ENCODE measurements around the gene FOXL2NB. TPM values are rescaled to one million over a fixed set of nuclear protein-coding genes. Genes with fewer than 3 reads are reported as not detected.

The FOXL2NB gene
- not detected in 2 replicates for total RNA-seq

DNA sequence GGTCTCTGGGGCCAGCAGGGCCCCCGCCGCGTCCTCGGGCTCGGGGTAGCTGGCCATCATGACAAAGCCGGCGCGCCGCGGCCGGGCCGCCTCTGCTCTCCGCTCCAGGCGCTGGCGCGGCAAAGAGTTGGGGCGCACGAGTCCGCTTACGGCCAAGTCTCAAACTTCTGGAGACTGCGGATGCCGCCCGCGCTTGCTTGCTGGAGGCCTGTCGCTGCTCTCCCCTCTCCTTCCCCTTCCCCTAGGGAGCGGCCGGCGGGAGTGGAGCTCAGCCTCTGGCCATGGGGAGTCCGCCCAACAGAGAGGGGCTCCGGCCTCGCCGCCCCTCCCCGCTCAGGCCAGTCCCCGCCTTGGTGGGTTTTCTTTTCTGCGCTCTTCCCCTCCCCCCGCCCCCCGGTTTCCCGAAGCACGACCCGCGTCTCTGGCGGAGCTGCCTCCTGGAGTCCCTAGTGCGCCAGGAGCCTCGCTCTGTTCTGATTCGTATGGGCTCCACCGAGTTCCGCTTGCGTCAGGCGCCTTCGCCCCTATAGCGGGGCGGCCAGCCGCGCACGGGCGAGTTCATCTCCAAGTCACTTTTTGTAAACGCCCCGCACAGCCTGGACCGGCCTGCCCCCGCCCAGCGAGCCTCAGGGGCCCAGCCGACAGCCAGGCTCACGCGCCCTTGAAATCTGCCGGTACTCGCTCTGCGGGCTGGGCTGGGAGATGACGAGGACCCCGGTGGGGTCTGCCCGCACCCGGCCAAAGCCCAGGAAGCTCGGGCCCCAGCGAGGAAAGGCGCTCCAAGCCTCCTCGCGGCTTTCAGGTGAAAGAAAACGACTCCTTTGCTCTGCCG, at the start of gene FOXL2NB, which contains the start of gene FOXL2:
FOXL2NB (plus strand) TSS at position 555 of the 832 bp plus-strand sequence; CDS start at position 703, 148 bp downstream.
FOXL2 (minus strand) TSS at position 475 of the 832 bp plus-strand sequence; CDS start at position 60, 415 bp downstream.
- intact Hi-C loops (cut with micrococcal nuclease) = loop anchor here (1.0 to 10.0 kb wide), 4 partner anchors 10 to 1175 kb away; no protein-coding TSS in a partner anchor

DNA sequence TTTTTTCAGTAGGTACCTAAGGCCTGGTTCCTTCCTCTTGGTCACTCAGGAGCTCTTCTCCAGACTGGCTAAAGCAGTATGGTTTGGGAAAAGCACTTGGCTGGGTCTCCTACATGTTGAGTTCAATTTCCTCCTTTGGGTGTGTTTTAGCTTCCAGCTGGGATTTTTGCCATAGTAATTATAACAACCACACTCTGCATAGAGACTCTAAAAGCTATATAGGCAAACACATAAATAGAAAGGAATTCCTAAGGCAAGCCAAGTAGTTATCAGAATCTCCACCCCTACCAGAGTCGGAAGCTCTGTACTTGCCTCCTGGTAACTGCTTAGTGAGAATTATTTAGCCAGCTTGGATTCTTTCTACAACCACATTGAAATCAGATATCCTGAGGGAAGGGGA, 48.7 kb upstream of the FOXL2NB start:
- intact Hi-C loops (cut with micrococcal nuclease) = no loop called here

DNA sequence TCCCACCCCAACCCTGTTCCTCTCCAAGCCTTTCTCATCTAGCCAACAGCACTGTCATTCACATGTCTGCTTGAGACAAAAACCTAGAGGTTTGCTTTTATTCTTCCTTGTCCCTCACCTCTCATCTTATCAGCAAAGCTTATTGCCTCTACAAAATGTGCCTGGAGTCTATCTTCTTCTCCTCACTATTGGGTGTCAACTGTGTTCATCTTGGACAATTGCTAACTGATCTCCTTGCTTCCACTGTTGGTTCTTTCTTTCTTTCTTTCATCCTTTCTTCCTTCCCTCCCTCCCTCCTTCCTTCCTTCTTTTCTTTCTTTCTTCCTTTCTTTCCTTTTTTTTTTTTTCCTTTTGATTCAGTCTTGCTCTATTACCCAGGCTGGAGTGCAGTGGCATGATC, 48.3 kb upstream of the FOXL2NB start:
- intact Hi-C loops (cut with micrococcal nuclease) = no loop called here

DNA sequence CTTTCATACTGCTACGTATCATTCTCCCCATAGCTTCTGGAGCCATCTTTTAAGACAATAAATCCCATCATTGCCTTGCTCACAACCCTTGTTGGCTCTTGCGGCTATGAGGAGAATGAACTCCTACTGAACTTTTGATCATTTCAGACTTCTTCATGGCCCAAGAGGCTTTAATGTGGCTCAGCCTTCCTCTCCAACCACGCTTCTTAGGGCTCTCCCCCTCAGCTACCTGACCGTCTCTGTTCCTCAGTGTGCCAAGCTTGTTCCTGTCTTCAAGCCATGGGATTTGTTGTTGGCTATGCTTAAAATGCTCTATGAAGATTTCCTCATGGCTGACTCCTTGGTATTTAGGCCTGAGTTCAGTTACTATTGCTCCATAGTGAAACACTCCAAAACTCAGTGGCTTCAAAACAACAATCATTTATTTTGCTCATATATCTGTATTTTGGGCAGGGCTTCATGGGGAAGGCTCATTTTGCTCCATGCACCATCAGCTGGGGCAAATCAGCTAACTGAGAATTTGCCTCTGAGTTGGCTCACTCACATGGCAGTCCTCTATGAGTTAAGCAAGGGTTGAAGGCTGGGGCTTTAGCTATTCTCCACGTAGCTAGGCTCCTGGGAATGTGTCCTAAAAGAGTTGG, 47.5 kb upstream of the FOXL2NB start:
- intact Hi-C loops (cut with micrococcal nuclease) = no loop called here

DNA sequence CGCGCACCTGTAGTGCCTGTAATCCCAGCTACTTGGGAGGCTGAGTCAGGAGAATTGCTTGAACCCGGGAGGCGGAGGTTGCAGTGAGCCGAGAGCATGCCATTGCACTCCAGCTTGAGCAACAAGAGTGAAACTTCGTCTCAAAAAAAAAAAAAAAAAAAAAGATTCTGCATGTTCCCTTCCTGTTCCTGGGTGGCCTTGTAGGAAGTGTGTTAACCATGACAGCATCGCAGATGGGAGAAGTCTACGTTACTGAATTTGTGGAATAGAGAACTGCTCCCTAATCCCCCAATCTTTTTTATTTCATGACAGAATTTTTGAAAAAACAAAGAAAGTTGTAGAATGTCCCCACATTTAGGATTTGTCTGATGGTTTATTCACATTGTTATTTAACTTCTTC, 45.5 kb upstream of the FOXL2NB start:
- intact Hi-C loops (cut with micrococcal nuclease) = no loop called here

DNA sequence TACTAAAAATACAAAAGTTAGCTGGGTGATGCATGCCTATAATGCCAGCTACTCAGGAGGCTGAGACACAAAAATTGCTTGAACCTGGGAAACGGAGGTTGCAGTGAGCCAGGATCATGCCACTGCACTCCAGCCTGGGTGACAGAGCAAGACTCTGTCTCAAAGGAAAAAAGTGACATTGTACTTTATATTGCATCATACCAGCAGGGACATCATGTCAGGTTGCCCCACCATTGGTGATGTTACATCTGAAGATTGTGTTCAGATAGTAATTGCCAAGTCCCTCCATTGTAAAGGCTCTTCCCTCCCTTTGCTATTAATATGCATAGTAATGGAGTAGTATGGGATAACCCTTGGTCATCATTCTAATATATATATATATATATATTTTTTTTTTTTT, 44.8 kb upstream of the FOXL2NB start:
- intact Hi-C loops (cut with micrococcal nuclease) = no loop called here

DNA sequence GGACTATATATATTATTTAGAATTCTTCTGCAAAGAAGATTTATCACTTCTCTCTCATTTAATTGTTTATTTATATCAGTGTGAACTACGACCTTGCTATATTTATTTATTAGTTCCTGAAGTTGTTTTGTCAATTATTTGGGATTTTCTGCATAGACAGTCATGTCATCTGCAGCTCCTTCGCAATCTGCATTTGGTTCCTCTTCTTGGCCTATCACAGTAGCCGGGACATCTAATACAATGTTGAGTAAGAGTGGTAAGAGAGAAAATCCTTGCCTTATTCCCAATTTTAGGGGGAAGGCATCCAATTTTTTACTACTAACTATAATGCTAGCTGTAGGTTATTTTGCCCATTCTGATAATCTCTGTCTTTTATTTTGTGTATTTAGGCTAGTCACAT, 39.5 kb upstream of the FOXL2NB start:
- intact Hi-C loops (cut with micrococcal nuclease) = no loop called here

DNA sequence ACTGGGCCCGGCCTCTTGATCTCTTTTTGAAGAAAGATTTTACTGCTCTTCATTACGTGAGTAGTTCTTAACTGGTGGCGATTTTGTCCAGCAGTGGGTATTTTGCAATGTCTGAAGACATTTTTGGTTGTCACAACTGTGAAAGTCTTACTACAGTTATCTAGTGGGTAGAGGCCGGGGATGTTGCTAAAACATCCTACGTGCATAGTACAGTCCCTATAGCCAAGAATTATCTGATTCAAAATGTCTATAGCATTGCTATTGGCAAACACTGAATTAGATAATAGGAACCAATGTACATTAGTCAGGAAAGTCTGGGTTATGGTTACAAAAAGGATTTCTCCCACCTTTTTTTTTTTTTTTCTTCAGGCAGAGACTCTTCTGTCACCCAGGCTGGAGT, 38.2 kb upstream of the FOXL2NB start:
- intact Hi-C loops (cut with micrococcal nuclease) = no loop called here

DNA sequence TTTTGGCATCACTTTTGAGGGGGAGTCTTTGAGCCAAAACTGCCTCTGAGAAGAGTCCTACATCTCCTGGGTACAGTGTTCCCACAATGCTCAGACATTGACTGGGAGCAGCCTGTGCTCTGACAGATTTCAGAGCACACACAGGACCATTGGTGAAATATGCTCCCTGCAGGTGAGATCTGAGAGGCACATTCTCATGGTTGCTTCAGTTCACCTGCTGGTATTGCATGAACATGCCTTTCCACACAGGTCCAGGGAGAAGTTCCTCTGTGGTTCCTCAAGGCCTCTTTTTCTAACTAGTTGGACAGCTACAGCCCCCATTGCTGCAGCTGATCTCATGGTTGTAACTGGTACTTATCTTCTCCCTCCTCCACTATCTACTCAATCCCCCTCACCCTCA, 37.1 kb upstream of the FOXL2NB start:
- intact Hi-C loops (cut with micrococcal nuclease) = loop anchor here (10.0 kb wide), 1 partner anchor 725 kb away; the partner anchor contains the start of gene ARMC8

DNA sequence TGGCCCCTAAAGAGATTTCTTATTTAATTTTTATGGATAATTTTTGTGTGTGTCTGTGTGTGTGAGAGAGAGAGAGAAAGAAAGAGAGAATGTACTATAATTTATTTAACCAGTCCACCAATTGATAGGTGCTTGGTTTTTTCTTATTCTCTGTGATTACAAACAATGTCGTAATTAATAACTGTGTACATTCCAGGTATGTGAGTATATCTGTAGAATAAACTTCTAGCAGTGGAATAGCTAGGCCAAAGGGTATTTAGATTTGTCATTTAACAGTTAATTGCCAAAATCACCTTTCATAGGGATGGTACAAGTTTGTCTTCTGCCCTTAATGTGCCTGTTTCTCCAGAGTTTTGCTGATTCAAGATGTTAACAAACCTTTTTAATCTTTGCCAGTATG, 35.4 kb upstream of the FOXL2NB start:
- intact Hi-C loops (cut with micrococcal nuclease) = loop anchor here (10.0 kb wide), 1 partner anchor 727 kb away; the partner anchor contains the start of gene ARMC8

DNA sequence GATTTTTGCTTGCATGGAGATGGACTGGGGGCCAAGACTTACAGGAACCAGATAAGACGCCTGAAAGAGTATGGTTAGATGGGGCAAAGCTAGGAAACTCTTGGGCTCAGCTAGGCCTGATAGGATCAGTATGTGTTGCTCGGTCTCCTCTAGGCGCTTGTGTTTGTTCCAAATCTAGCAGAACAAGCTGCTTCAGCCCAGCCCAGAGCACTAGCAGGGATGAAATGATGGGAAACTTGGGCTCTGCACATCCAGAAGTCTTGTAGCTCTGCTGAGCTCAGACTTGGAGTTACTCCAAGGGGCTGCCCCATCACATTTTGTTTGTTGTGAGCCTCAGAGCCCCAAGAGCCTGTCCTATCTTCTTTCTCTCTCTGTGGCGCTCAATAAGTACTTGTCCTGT, 34.8 kb upstream of the FOXL2NB start:
- intact Hi-C loops (cut with micrococcal nuclease) = loop anchor here (10.0 kb wide), 1 partner anchor 727 kb away; the partner anchor contains the start of gene ARMC8

DNA sequence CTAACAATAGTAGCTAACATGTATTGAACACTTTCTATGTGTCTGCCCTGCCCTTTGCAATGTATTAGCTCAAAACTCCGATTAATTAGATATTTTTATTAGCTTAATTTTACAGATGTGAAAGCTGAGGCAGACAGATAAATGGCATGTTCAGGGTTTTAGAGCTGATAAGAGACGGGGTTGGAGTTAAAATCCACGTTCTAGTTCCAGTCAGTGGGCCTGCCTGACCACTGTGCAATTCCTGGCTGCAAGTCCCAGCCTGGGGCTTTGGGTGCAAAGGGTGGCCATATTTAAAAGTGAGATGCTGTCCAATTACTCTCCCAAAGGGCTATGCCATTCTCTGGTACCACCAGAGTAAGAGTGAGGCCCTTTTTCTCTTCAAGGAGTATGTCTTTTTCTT, 33.3 kb upstream of the FOXL2NB start:
- intact Hi-C loops (cut with micrococcal nuclease) = loop anchor here (10.0 kb wide), 1 partner anchor 729 kb away; the partner anchor contains the start of gene ARMC8

DNA sequence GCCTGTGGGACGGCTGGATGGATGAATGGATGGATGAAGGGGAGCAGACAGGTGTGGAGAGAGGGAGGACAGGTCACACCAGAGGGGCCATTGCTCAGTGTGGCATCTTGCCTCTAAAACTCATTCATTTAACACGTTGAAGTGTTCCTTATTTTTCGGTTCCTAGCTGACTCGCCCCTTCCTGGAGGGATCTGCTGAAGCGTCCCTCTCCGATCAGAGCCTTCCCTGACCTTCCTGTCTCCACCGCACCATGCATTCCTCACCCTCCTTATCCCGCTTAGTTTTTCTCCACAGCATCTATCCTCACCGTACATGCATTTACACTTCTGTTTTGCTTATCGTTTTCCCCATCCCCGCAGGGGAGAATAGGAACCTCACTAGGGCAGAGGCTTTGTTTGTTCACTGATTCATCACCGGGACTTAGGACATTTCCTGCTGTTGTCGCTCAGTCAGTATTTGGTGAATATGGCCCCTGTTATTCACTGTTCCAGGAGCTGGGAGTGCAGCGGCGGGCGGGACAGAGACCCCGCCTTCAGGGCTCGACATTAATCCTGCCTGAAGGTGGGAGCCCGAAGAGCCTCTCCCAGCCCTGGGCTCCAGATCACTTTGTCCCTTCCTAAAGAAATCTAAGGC, 32.0 kb upstream of the FOXL2NB start:
- intact Hi-C loops (cut with micrococcal nuclease) = loop anchor here (1.0 to 10.0 kb wide), 4 partner anchors 133 to 730 kb away; partner anchors contain the start of genes ARMC8 and CEP70

DNA sequence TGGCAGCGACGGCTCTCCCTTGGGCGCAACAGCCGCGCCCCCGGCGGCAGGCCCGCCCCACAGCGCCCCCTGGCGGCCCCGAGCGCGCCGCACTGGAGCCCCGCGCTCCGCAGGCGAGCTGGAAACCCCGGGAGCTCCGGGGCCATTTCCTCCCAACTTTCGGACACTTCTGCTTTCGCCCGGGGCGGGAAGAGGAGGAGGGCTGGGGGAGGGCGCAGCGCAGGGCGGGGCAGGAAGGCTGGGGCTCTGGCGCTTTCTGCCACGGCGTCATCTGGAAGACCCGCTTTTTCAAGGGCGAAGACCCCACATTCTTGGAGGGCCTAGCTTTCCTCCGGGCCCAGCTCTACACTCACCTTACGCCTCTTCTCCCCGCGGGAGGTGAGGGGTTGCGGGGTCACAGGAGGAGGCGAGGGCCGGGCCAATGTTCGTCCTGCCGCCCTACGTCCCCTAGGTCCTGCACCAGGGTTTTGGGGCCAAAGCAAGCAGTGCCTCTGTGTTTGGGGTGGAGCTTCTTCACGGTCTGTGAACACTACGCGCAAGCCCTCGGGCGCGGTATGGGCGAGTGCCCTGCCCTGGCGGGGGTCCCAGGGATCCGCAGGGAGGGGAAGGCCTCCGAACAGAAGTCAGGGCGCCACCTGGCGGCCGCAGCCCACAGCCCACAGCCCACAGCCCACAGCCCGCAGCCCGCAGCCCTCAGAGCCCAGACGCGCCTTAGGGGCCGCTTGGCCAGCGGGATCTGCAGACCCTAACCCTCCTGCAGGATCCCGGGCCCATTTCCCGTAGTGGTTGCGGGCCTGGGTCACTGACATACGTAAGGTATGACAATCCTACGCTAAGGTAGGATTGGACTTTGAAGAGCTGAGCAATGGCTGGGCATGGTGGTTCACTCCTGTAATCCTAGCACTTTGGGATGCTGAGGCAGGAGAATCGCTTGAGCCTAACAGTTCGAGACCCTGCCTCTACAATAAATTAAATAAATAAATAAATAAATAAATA, 31.2 kb upstream of the FOXL2NB start:
- intact Hi-C loops (cut with micrococcal nuclease) = loop anchor here (1.0 to 10.0 kb wide), 6 partner anchors 82 to 731 kb away; partner anchors contain the start of genes ARMC8, CEP70 and PIK3CB

DNA sequence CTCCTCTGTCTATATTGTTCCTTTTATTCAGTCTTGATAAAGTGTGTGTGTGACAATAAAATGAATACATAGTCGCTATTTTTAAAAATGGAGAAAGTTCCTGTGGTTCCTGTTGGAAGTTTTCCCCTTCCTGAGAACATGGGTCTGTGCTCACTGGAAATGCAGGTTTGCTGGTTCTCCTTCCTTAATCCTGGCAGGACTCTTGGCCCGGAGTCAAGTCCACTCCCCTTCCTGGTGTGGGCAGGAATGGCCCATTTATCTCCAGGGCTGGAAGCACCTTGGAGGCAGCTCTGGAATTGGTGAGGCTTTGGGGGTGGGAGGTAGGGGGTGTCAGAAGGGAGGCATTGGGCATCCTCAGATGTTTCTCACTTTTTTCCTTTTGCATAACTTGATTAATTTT, 30.2 kb upstream of the FOXL2NB start:
- intact Hi-C loops (cut with micrococcal nuclease) = loop anchor here (1.0 to 10.0 kb wide), 4 partner anchors 83 to 732 kb away; partner anchors contain the start of genes ARMC8 and PIK3CB

DNA sequence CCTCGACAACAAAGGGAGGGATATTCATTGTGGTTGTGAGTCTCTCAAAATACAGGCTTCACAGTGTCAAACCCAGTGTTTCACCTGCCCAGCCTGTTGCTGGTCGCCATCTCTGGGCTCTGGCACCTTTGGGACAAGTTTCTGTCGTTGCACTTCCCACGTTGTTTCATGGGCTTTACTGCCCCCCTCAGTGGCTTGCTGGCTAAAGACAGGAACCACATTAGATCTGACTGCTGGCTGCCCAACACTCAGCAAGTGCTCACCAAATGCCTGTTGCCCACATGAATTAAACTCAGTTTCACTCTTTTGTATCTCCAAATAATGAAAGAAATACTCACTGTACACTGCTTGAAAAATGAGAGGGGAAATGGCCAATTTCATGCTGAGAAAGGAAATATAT, 27.7 kb upstream of the FOXL2NB start:
- intact Hi-C loops (cut with micrococcal nuclease) = loop anchor here (5.0 to 10.0 kb wide), 2 partner anchors 137 to 735 kb away; partner anchors contain the start of gene ARMC8

DNA sequence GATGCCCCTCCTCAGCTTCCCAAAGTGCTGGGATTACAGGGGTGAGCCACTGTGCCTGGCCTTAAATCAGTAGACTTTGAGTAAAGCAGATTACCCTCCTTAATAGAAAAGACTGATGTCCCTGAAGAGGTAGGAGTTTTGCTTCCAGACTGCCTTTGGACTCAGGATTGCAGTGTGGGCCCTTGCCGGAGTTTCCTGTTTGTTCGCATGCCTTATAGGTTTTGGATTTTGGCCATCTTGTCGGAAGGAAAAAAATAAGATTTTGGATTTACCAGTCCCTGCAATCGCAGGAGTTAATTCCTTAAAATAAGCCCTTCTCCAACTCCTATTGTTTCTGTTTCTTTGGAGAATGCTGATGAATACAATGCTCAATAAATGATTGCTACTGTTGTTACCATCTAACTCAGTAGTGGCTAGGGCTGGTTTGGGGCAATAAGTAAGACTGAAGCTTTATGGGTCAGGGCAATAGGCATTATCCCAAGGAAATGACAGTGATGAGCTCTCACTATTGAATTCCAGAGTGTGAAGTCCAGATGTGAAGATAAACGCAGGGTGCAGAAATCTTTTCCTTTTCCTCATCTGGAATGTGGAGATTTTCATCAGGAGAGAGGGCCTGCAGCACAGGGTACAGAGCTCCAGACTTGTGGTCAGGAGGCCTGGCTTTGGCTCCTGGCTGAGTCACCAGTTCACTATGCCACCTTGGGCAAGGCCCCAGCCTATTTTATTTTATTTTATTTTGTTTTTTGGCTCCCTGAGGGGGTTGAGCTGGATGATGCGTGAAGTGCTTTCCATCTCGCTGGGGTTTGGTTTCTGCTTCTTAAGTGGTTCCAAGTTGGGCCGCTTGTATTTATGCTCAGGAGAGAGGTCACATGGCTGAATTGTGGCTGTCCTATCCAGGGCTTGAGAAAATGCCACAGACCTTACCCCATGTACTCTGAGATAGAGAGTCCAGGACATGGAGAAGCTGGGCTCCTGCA, 25.4 kb upstream of the FOXL2NB start:
- intact Hi-C loops (cut with micrococcal nuclease) = loop anchor here (2.0 kb wide), 1 partner anchor 505 kb away; no protein-coding TSS in a partner anchor

DNA sequence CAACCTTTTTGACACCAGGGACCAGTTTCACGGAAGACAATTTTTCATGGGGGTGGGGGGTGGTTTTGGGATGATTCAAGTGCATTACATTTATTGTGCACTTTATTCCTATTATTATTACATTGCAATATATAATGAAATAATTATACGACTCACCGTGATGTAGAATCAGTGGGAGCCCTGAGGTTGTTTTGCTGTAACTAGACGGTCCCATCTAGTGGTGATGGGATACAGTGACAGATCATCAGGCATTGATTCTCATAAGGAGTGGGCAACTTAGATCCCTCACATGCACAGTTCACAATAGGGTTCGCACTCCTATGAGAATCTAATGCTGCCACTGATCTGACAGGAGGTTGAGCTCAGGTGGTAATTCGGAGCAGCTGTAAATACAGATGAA, 24.6 kb upstream of the FOXL2NB start:
- intact Hi-C loops (cut with micrococcal nuclease) = loop anchor here (2.0 kb wide), 1 partner anchor 506 kb away; no protein-coding TSS in a partner anchor
